Vagina (tissue), 2 donors: Measurements from ENCODE around the gene DCDC2. TPM values are rescaled to one million over a fixed set of nuclear protein-coding genes. Genes with fewer than 3 reads are reported as not detected.
"Not testable (repeated sequence)": the region's sequence is repeated elsewhere in the genome, so short reads cannot be mapped to it uniquely, and the experiment has no call there.

Experiments
- DNase-seq, 2 donors: peaks; one replicate each; pipeline ENCODE4 v3.0.0-alpha.2; 2017; ENCODE audit errors: extremely low spot score in 2 of 2
- H3K27ac ChIP-seq: fragments of 200-600 bp; sonication (generic); one replicate; pipeline ENCODE4 v1.5.1; 2019
- H3K27me3 ChIP-seq: fragments of 200-600 bp; sonication (generic); one replicate; pipeline ENCODE4 v1.5.1; 2019
- H3K36me3 ChIP-seq, 2 donors: fragments of 200-600 bp; sonication (generic); one replicate each; pipeline ENCODE4 v1.5.1; 2017 to 2019
- H3K4me1 ChIP-seq: fragments of 200-600 bp; sonication (generic); one replicate; pipeline ENCODE4 v1.5.1; 2019
- H3K4me3 ChIP-seq, 2 donors: fragments of 200-600 bp; sonication (generic); 1 replicate in 1 of 2; 2 replicates in 1 of 2; pipeline ENCODE4 v1.5.1; 2016 to 2019
- H3K9me3 ChIP-seq: fragments of 200-600 bp; sonication (generic); one replicate; pipeline ENCODE4 v1.5.1; 2019
- CTCF ChIP-seq, 3 experiments: fragments of 450-650 bp in 2 of 3; fragments of 200-600 bp in 1 of 3; sonication (generic) in 1 of 3; IDR thresholded peaks; one replicate each; pipeline ENCODE4 v1.5.1; 2017 to 2019; ENCODE audit warnings: antibody characterized with exemption in 3 of 3, mild to moderate bottlenecking in 2 of 3, moderate library complexity in 2 of 3
- POLR2A ChIP-seq, 2 donors: fragments of 450-650 bp; IDR thresholded peaks; one replicate each; pipeline ENCODE4 v1.6.1; 2017; ENCODE audit warnings: antibody characterized with exemption in 2 of 2, mild to moderate bottlenecking in 2 of 2, moderate library complexity in 2 of 2
- POLR2AphosphoS5 ChIP-seq, 2 donors: sonication (generic); formaldehyde crosslinking; IDR thresholded peaks; one replicate each; pipeline ENCODE4 v1.9.0; 2017; ENCODE audit warnings: antibody characterized with exemption in 2 of 2, mild to moderate bottlenecking in 2 of 2, low read depth in 1 of 2; ENCODE audit not compliant: insufficient read depth in 1 of 2
- intact Hi-C: fragments of 100-400 bp; cut with DNase I; formaldehyde crosslinking; loops from one replicate; pipeline ENCODE4 v1.15.1; 2023
- total RNA-seq: library from RNA; depleted of rRNA; stranded (reverse); fragments of >200 nt; gene quantifications from one replicate; pipeline ENCODE4 v1.2.3, GENCODE V29; 2016

DCDC2 gene
- total RNA-seq, 1 donor from 2014 or later: not detected

GRCh38 chr6:24296944-24297343, 60.9 kb downstream of the DCDC2 start:
- Histone ChIP-seq H3K27me3 (no peaks in the 10 kb centered on the region), H3K27ac (no peak overlapping the region), H3K9me3 (no peaks in the 10 kb centered on the region), H3K4me1 (no peaks in the 10 kb centered on the region), H3K4me3 (no peak overlapping the region), H3K36me3 (no peaks in the 10 kb centered on the region)
- intact Hi-C loops: no loop called here
- no peak for TF ChIP-seq POLR2A (IDR thresholded peaks at IDR 0.05)
- no peak for TF ChIP-seq CTCF (IDR thresholded peaks at IDR 0.05)
- no peak for TF ChIP-seq POLR2AphosphoS5 (IDR thresholded peaks at IDR 0.05; ENCODE audit: insufficient read depth in 1 of 2, low read depth in 1 of 2)
- DNase-seq: no peak

DNA sequence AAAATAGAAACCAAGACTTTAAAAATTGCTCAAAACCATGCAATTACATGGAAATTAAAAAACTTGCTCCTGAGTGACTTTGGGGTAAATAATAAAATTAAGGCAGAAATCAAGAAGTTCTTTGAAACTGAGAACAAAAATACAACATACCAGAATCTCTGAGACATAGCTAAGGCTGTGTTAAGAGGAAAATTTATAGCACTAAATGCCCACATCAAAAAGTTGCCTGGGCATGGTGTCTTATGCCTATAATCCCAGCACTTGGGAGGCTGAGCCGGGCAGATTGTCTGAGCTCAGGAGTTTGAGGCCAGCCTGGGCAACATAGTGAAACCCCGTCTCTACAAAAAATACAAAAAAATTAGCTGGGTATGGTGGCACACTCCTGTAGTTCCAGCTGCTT, 64.0 kb downstream of the DCDC2 start:
- intact Hi-C loops, H3K9me3 ChIP-seq, DNase-seq, H3K4me3 ChIP-seq, H3K27ac ChIP-seq, H3K27me3 ChIP-seq, H3K36me3 ChIP-seq, H3K4me1 ChIP-seq: not testable (repeated sequence)

DNA sequence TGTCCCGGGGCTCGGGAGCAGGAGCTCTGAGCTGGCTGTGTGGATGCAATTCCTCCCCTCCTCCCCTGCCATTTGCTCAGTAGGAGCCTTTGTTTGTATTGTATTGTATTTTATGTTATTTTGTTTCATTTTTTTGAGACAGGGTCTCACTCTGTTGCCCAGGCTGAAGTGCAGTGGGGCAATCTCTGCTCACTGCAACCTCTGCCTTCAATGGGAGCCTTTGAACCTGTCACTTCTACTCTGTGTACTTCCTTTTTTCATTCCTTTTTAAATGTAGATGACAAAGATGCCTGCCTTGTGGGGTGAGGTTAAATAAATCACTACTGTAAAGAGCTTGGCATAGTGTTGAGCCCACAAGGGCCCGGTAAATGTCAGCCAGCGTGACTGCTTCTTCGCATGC, 70.6 kb downstream of the DCDC2 start:
- no peaks in the 10 kb centered on the region for H3K36me3 ChIP-seq
- intact Hi-C loops: no loop called here
- TF ChIP-seq POLR2AphosphoS5 (IDR thresholded peaks at IDR 0.05; ENCODE audit: insufficient read depth in 1 of 2, low read depth in 1 of 2) (no peak), POLR2A (IDR thresholded peaks at IDR 0.05) (no peak)
- no peak for DNase-seq
- no peak overlapping the region for H3K27ac ChIP-seq
- H3K4me3 ChIP-seq: no peak overlapping the region
- H3K4me1 ChIP-seq: no peaks in the 10 kb centered on the region
- no peaks in the 10 kb centered on the region for H3K27me3 ChIP-seq
- no peaks in the 10 kb centered on the region for H3K9me3 ChIP-seq

GRCh38 chr6:24284006-24284405, 73.9 kb downstream of the DCDC2 start:
- H3K27ac ChIP-seq: no peak overlapping the region
- no peaks in the 10 kb centered on the region for H3K9me3 ChIP-seq
- no peak overlapping the region for H3K4me3 ChIP-seq
- no peaks in the 10 kb centered on the region for H3K4me1 ChIP-seq
- TF ChIP-seq CTCF (IDR thresholded peaks at IDR 0.05) (no peak), POLR2AphosphoS5 (IDR thresholded peaks at IDR 0.05; ENCODE audit: insufficient read depth in 1 of 2, low read depth in 1 of 2) (no peak), POLR2A (IDR thresholded peaks at IDR 0.05) (no peak)
- no peaks in the 10 kb centered on the region for H3K27me3 ChIP-seq
- intact Hi-C loops: no loop called here
- no peaks in the 10 kb centered on the region for H3K36me3 ChIP-seq
- DNase-seq: no peak

DNA sequence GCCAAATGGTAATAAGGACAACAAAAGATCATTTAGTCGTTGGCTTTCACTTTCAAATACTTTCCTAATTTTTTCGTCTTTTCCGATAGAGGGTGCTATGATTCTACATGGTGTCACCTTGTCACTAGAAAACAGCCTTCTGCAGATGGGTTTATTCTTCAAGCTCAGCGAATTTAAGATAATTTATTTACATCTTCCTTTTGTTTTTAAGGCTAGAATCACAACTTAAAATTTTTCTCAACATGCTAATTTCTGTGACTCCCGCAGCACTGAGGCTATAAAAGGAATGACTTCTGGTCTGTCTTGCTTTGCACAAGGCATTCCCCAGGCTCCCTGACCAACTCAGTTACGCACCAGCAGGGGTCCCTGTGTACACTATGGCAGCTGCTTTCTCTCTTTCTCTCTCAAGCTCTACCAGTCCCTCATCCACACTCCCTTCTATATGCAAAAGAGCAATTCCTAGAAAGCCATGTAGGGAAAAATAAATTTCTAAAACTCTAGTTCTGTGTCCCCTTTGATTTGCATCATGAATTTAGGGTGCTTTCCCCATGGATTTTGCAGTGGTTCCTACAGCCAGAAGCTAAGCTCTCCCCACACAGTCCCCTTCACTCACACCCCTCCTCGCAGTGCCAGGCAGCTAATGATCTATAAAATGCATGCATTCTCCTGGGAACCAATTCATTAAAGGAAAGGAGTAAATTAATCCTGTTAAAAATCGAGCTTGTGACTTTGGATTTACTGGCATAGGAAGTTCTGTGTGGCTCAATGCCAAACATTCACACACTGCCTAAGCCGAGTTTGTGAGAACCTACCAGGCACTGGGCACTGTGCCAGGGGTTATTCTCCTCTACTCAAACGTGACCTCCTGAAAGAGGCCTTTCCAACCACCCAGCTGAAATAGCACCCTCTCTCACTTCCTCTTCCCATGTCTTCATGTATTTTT, 74.5 kb downstream of the DCDC2 start:
- TF ChIP-seq CTCF (IDR thresholded peaks at IDR 0.05): peak in 1 of 3 experiments; percentile 17
- TF ChIP-seq POLR2AphosphoS5 (IDR thresholded peaks at IDR 0.05; ENCODE audit: insufficient read depth in 1 of 2, low read depth in 1 of 2): no peak
- TF ChIP-seq POLR2A (IDR thresholded peaks at IDR 0.05): no peak
- Histone ChIP-seq H3K4me3 (no peak overlapping the region), H3K27ac (no peak overlapping the region), H3K36me3 (no peaks in the 10 kb centered on the region), H3K4me1 (no peaks in the 10 kb centered on the region), H3K9me3 (no peaks in the 10 kb centered on the region), H3K27me3 (no peaks in the 10 kb centered on the region)
- no peak for DNase-seq
- intact Hi-C loops: no loop called here

GRCh38 chr6:24274441-24275083, 83.3 kb downstream of the DCDC2 start:
- H3K9me3 ChIP-seq: no peaks in the 10 kb centered on the region
- no peaks in the 10 kb centered on the region for H3K4me1 ChIP-seq
- TF ChIP-seq POLR2A (IDR thresholded peaks at IDR 0.05): no peak
- H3K27ac ChIP-seq: no peak overlapping the region
- intact Hi-C loops: no loop called here
- no peak overlapping the region for H3K4me3 ChIP-seq
- no peaks in the 10 kb centered on the region for H3K27me3 ChIP-seq
- H3K36me3 ChIP-seq: no peaks in the 10 kb centered on the region
- no peak for DNase-seq
